ENCODE measurements around the gene CALD1. TPM values are rescaled to one million over a fixed set of nuclear protein-coding genes. Genes with fewer than 3 reads are reported as not detected.

The CALD1 gene
- total and polyA plus RNA-seq, 4 donors: 48.0 to 226 (median 95.2) TPM

DNA sequence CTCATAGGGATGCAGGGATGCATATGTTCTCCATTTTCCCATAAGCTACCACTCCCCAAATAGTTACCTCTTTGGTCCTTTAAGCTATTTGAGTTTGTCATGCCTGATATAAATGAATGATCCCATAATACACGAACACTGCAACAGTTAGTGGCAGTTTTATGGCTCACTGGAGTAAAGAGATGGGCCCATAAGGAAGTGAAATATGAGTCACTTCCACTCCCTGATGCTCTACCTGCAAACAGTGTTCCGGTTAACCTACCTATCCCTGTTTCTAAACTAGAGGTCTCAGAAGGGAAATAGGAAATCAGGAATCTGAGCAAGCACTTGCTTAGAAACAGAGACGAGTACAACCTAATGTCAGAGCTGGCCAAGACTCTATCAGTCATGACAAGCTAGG lies 71.7 kb downstream of the CALD1 start:
- no peak for DNase-seq (ENCODE audit: low spot score)
- TF ChIP-seq JUND (IDR thresholded peaks at IDR 0.05) (no peak), HNF4A (conservative IDR thresholded peaks at IDR 0.05) (no peak), TAF1 (conservative IDR thresholded peaks at IDR 0.05) (no peak), FOXA1 (IDR thresholded peaks at IDR 0.05) (no peak), YY1 (IDR thresholded peaks at IDR 0.05) (no peak), NR2F2 (IDR thresholded peaks at IDR 0.05) (no peak), HNF4G (IDR thresholded peaks at IDR 0.05) (no peak)
- WGBS: 88% methylated on average over 3 of the region's 3 CpGs
- H3K4me1 ChIP-seq (ENCODE audit: control insufficient read depth in 4 of 4, insufficient read depth in 4 of 4, low read length in 3 of 4): peaks cover 0 to under 1% (median 0%) of the 10 kb centered on the region in 4 donors
- no peaks in the 10 kb centered on the region for H3K36me3 ChIP-seq (ENCODE audit: control insufficient read depth in 4 of 4, insufficient read depth in 3 of 4, low read depth in 1 of 4, low read length in 3 of 4)
- H3K27ac ChIP-seq (ENCODE audit: low read depth in 1 of 2, low read length in 2 of 2): no peak overlapping the region
- no peak overlapping the region for H3K9ac ChIP-seq (ENCODE audit: low read depth in 1 of 2, low read length in 2 of 2)
- H3K9me3 ChIP-seq (ENCODE audit: control insufficient read depth in 4 of 4, low read length in 3 of 4): no peaks in the 10 kb centered on the region
- H3K27me3 ChIP-seq (ENCODE audit: control insufficient read depth in 4 of 4, insufficient read depth in 4 of 4, low read length in 3 of 4): no peaks in the 10 kb centered on the region
- H3K4me3 ChIP-seq (ENCODE audit: low read depth in 1 of 3, low read length in 3 of 3): no peak overlapping the region

- no peaks in the 10 kb centered on the region for H3K27me3 ChIP-seq (ENCODE audit: control insufficient read depth in 4 of 4, insufficient read depth in 4 of 4, low read length in 3 of 4)
- 80% methylated on average over 2 of the region's 2 CpGs for WGBS
- H3K4me1 ChIP-seq (ENCODE audit: control insufficient read depth in 4 of 4, insufficient read depth in 4 of 4, low read length in 3 of 4): peaks cover 0 to 4% (median under 1%) of the 10 kb centered on the region in 4 donors
- H3K9ac ChIP-seq (ENCODE audit: low read depth in 1 of 2, low read length in 2 of 2): no peak overlapping the region
- no peaks in the 10 kb centered on the region for H3K9me3 ChIP-seq (ENCODE audit: control insufficient read depth in 4 of 4, low read length in 3 of 4)
- no peak overlapping the region for H3K4me3 ChIP-seq (ENCODE audit: low read depth in 1 of 3, low read length in 3 of 3)
- no peak overlapping the region for H3K27ac ChIP-seq (ENCODE audit: low read depth in 1 of 2, low read length in 2 of 2)
- no peak for DNase-seq (ENCODE audit: low spot score)
- H3K36me3 ChIP-seq (ENCODE audit: control insufficient read depth in 4 of 4, insufficient read depth in 3 of 4, low read depth in 1 of 4, low read length in 3 of 4): no peaks in the 10 kb centered on the region
- TF ChIP-seq JUND (IDR thresholded peaks at IDR 0.05) (no peak), HNF4G (IDR thresholded peaks at IDR 0.05) (no peak), HNF4A (conservative IDR thresholded peaks at IDR 0.05) (no peak), GABPA (IDR thresholded peaks at IDR 0.05 in 1 of 2, conservative IDR thresholded peaks at IDR 0.05 in 1 of 2) (no peak), EGR1 (IDR thresholded peaks at IDR 0.05; ENCODE audit: low read depth in 2 of 2) (no peak), YY1 (IDR thresholded peaks at IDR 0.05) (no peak), NR2F2 (IDR thresholded peaks at IDR 0.05) (no peak), FOXA1 (IDR thresholded peaks at IDR 0.05) (no peak)
- TF ChIP-seq, protein P1, sequence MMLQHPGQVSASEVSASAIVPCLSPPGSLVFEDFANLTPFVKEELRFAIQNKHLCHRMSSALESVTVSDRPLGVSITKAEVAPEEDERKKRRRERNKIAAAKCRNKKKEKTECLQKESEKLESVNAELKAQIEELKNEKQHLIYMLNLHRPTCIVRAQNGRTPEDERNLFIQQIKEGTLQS (IDR thresholded peaks at IDR 0.05): no peak
- TF ChIP-seq, protein P2, sequence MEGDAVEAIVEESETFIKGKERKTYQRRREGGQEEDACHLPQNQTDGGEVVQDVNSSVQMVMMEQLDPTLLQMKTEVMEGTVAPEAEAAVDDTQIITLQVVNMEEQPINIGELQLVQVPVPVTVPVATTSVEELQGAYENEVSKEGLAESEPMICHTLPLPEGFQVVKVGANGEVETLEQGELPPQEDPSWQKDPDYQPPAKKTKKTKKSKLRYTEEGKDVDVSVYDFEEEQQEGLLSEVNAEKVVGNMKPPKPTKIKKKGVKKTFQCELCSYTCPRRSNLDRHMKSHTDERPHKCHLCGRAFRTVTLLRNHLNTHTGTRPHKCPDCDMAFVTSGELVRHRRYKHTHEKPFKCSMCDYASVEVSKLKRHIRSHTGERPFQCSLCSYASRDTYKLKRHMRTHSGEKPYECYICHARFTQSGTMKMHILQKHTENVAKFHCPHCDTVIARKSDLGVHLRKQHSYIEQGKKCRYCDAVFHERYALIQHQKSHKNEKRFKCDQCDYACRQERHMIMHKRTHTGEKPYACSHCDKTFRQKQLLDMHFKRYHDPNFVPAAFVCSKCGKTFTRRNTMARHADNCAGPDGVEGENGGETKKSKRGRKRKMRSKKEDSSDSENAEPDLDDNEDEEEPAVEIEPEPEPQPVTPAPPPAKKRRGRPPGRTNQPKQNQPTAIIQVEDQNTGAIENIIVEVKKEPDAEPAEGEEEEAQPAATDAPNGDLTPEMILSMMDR (IDR thresholded peaks at IDR 0.05; ENCODE audit: low read depth, low read length, missing input control): no peak
Observed at GRCh38 chr7:134852625-134853024, 73.2 kb downstream of the CALD1 start.

DNA sequence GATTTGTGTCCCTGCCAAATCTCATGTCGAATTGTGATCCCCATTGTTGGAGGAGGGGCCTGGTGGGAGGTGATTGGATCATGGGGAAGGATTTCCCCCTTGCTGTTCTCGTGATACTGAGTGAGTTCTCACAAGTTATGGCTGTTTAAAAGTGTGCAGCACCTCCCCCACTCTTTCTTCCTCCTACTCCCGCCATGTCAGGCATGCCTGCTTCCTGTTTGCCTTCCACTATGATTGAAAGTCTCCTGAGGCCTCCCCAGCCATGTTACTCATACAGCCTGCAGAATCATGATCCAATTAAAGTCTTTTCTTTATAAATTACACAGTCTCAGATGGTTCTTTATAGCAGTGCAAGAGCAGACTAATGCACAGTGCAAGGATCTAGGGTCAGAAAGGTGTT lies 75.4 kb downstream of the CALD1 start:
- no peaks in the 10 kb centered on the region for H3K9me3 ChIP-seq (ENCODE audit: control insufficient read depth in 4 of 4, low read length in 3 of 4)
- H3K27me3 ChIP-seq (ENCODE audit: control insufficient read depth in 4 of 4, insufficient read depth in 4 of 4, low read length in 3 of 4): no peaks in the 10 kb centered on the region
- H3K27ac ChIP-seq (ENCODE audit: low read depth in 1 of 2, low read length in 2 of 2): no peak overlapping the region
- H3K9ac ChIP-seq (ENCODE audit: low read depth in 1 of 2, low read length in 2 of 2): no peak overlapping the region
- H3K36me3 ChIP-seq (ENCODE audit: control insufficient read depth in 4 of 4, insufficient read depth in 3 of 4, low read depth in 1 of 4, low read length in 3 of 4): no peaks in the 10 kb centered on the region
- H3K4me3 ChIP-seq (ENCODE audit: low read depth in 1 of 3, low read length in 3 of 3): no peak overlapping the region
- no peak for DNase-seq (ENCODE audit: low spot score)
- TF ChIP-seq TAF1 (conservative IDR thresholded peaks at IDR 0.05) (no peak), RXRA (IDR thresholded peaks at IDR 0.05) (no peak), YY1 (IDR thresholded peaks at IDR 0.05) (no peak), EGR1 (IDR thresholded peaks at IDR 0.05; ENCODE audit: low read depth in 2 of 2) (no peak), HNF4A (conservative IDR thresholded peaks at IDR 0.05) (no peak), NR2F2 (IDR thresholded peaks at IDR 0.05) (no peak), JUND (IDR thresholded peaks at IDR 0.05) (no peak), GABPA (IDR thresholded peaks at IDR 0.05 in 1 of 2, conservative IDR thresholded peaks at IDR 0.05 in 1 of 2) (no peak), FOXA2 (IDR thresholded peaks at IDR 0.05) (no peak), RAD21 (IDR thresholded peaks at IDR 0.05) (no peak)
- TF ChIP-seq, protein P2 (IDR thresholded peaks at IDR 0.05; ENCODE audit: low read depth, low read length, missing input control): no peak
- 78% methylated on average over 3 of the region's 3 CpGs for WGBS
- H3K4me1 ChIP-seq (ENCODE audit: control insufficient read depth in 4 of 4, insufficient read depth in 4 of 4, low read length in 3 of 4): peaks cover 2 to 9% (median 2%) of the 10 kb centered on the region in 4 donors
